SU-DHL-6 (cell line): Measurements from ENCODE around the gene HECW1.

Experiments
- EZH2phosphoT487 ChIP-seq: fragments of 200-600 bp; sonication (generic), shearing (Covaris generic); conservative IDR thresholded peaks from 2 replicates; pipeline ENCODE4 v1.6.1; 2018; ENCODE audit warnings: mild to moderate bottlenecking, antibody characterized with exemption, low read length, moderate library complexity, mixed read lengths
- TF ChIP-seq, protein P1 (sequence below): fragments of 200-600 bp; sonication (generic); IDR thresholded peaks from one replicate; pipeline ENCODE4 v1.5.1; 2017; ENCODE audit warnings: antibody characterized with exemption, mild to moderate bottlenecking, low read length, moderate library complexity; ENCODE audit not compliant: insufficient read depth, poor library complexity, severe bottlenecking

- TF ChIP-seq, protein P1, sequence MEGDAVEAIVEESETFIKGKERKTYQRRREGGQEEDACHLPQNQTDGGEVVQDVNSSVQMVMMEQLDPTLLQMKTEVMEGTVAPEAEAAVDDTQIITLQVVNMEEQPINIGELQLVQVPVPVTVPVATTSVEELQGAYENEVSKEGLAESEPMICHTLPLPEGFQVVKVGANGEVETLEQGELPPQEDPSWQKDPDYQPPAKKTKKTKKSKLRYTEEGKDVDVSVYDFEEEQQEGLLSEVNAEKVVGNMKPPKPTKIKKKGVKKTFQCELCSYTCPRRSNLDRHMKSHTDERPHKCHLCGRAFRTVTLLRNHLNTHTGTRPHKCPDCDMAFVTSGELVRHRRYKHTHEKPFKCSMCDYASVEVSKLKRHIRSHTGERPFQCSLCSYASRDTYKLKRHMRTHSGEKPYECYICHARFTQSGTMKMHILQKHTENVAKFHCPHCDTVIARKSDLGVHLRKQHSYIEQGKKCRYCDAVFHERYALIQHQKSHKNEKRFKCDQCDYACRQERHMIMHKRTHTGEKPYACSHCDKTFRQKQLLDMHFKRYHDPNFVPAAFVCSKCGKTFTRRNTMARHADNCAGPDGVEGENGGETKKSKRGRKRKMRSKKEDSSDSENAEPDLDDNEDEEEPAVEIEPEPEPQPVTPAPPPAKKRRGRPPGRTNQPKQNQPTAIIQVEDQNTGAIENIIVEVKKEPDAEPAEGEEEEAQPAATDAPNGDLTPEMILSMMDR = no peak
- no peak for TF ChIP-seq EZH2phosphoT487
These were observed 168.8 kb downstream of the HECW1 start for GRCh38 chr7:43281268-43281667.
